ENCODE data around the gene NLRP6. TPM values are rescaled to one million over a fixed set of nuclear protein-coding genes. Genes with fewer than 3 reads are reported as not detected.

The NLRP6 gene
- total RNA-seq, 1 donor from 2014 or later: not detected

GRCh38 chr11:299951-300735 lies 21.9 kb downstream of the NLRP6 start:
- no peak overlapping the region for H3K4me3 ChIP-seq (ENCODE audit: low read depth, low read length)
- no peak for DNase-seq (ENCODE audit: low read depth)
- peak; percentile 14 for TF ChIP-seq CTCF (conservative IDR thresholded peaks at IDR 0.05; ENCODE audit: low read depth, low read length)

GRCh38 chr11:303363-303762 lies 25.2 kb downstream of the NLRP6 start:
- H3K4me3 ChIP-seq (ENCODE audit: low read depth, low read length): no peak overlapping the region
- TF ChIP-seq CTCF (conservative IDR thresholded peaks at IDR 0.05; ENCODE audit: low read depth, low read length): no peak
- DNase-seq (ENCODE audit: low read depth): no peak

- H3K4me3 ChIP-seq (ENCODE audit: low read depth, low read length): no peak overlapping the region
- DNase-seq (ENCODE audit: low read depth): no peak
- no peak for TF ChIP-seq CTCF (conservative IDR thresholded peaks at IDR 0.05; ENCODE audit: low read depth, low read length)
Measured at GRCh38 chr11:304061-304506, 25.9 kb downstream of the NLRP6 start.

GRCh38 chr11:304915-305843 lies 27.0 kb downstream of the NLRP6 start:
- H3K4me3 ChIP-seq (ENCODE audit: low read depth, low read length): no peak overlapping the region
- DNase-seq (ENCODE audit: low read depth): no peak
- TF ChIP-seq CTCF (conservative IDR thresholded peaks at IDR 0.05; ENCODE audit: low read depth, low read length): peak; percentile 74

- no peak overlapping the region for H3K4me3 ChIP-seq (ENCODE audit: low read depth, low read length)
- no peak for DNase-seq (ENCODE audit: low read depth)
- no peak for TF ChIP-seq CTCF (conservative IDR thresholded peaks at IDR 0.05; ENCODE audit: low read depth, low read length)
Measured at GRCh38 chr11:305844-306211, 27.6 kb downstream of the NLRP6 start.

- DNase-seq (ENCODE audit: low read depth): no peak
- TF ChIP-seq CTCF (conservative IDR thresholded peaks at IDR 0.05; ENCODE audit: low read depth, low read length): no peak
- no peak overlapping the region for H3K4me3 ChIP-seq (ENCODE audit: low read depth, low read length)
Measured at GRCh38 chr11:306645-307371, 28.6 kb downstream of the NLRP6 start.

Data from epithelial cell of proximal tubule (primary cell).